Astrocyte of the cerebellum (primary cell): Measurements from ENCODE around the gene CDK8.
"Not testable (repeated sequence)": the region's sequence is repeated elsewhere in the genome, so short reads cannot be mapped to it uniquely, and the experiment has no call there.

ENCODE experiments used
- DNase-seq: peaks from one replicate; pipeline ENCODE4 v3.0.0-alpha.2; 2011; ENCODE audit warnings: low read depth
- H3K4me3 ChIP-seq: 2 replicates; pipeline ENCODE4 v1.5.1; 2011; ENCODE audit warnings: mild to moderate bottlenecking, low read depth, low read length, moderate library complexity
- CTCF ChIP-seq: IDR thresholded peaks from 2 replicates; pipeline ENCODE4 v1.5.1; 2012; ENCODE audit warnings: low read length, low read depth, moderate library complexity, mild to moderate bottlenecking; ENCODE audit errors: missing control alignments
- in situ Hi-C: cut with HindIII; loops from 2 replicates; pipeline ENCODE4 v1.10.0; 2017; ENCODE audit warnings: low sequenced_read_pairs

CDK8 gene

DNA sequence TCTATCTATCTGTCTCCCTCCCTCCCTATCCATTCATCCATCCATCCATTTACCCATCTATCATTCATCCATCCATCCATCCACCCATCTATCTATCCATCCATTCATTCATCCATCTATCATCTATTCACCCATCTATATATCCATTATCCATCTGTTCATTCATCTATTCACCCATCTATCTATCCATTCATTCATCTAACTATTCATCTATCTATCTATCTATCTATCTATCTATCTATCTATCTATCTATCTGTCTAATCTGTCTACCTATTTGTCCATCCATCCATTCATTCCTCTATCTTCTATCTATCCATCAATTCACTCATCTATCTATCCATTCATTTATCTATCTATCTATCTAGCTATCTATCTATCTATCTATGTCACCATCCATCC, 4.4 kb upstream of the CDK8 start:
- in situ Hi-C loops: no loop called here
- no peak overlapping the region for H3K4me3 ChIP-seq
- TF ChIP-seq CTCF: no peak
- no peak for DNase-seq

GRCh38 chr13:26252006-26252405, 1.9 kb upstream of the CDK8 start:
- in situ Hi-C loops, H3K4me3 ChIP-seq, DNase-seq: not testable (repeated sequence)

GRCh38 chr13:26253262-26253786, 605 bp upstream of the CDK8 start:
- peak overlapping the region; percentile 78 for H3K4me3 ChIP-seq
- in situ Hi-C loops: no loop called here
- TF ChIP-seq CTCF: no peak
- no peak for DNase-seq

- TF ChIP-seq CTCF: no peak
- DNase-seq: no peak
- H3K4me3 ChIP-seq: peak overlapping the region; percentile 78
- in situ Hi-C loops: no loop called here
Measured at GRCh38 chr13:26254583-26255111, 718 bp downstream of the CDK8 start.

DNA sequence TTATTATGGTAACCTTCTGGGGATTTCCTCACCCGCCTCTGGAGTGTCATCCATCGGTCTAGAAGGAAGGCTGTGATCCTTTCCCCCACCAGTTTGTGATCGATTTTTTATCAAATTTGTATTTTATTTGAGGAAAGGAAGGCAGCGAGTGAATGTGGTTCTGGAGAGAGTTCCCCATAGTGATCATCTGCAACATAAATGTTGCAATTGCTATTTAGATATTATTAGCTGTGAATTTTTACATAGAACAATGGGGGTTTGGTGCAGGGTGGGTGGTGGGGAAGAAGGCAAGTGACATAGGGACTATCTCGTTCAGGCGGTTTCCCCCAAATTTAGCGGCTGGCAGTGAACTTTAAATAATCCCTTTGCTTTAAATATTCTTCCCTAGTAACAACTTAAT, 1.2 kb downstream of the CDK8 start:
- TF ChIP-seq CTCF: no peak
- DNase-seq: no peak
- H3K4me3 ChIP-seq: peak overlapping the region; percentile 78
- in situ Hi-C loops: no loop called here

- peak overlapping the region; percentile 78 for H3K4me3 ChIP-seq
- in situ Hi-C loops: no loop called here
- TF ChIP-seq CTCF: peak; percentile 33
- DNase-seq: no peak
Measured at GRCh38 chr13:26255691-26256277, 1.9 kb downstream of the CDK8 start.

- DNase-seq: no peak
- in situ Hi-C loops: no loop called here
- TF ChIP-seq CTCF: no peak
- no peak overlapping the region for H3K4me3 ChIP-seq
Measured at GRCh38 chr13:26257049-26257448, 3.1 kb downstream of the CDK8 start.
